ENCODE data around the gene ELP1.

- TF ChIP-seq CTCF (conservative IDR thresholded peaks at IDR 0.05 in 1 of 2, IDR thresholded peaks at IDR 0.05 in 1 of 2; ENCODE audit: low read depth in 1 of 2, low read length in 2 of 2) (no peak), EZH2 (IDR thresholded peaks at IDR 0.05; ENCODE audit: low read length, missing control alignments) (no peak)
These were observed 39.5 kb downstream of the ELP1 start for GRCh38 chr9:108894225-108894997.

Measured in fibroblast of lung (primary cell).